ENCODE measurements around the gene MBTPS1. TPM values are rescaled to one million over a fixed set of nuclear protein-coding genes. Genes with fewer than 3 reads are reported as not detected.

The MBTPS1 gene
- total RNA-seq (2014; rRNA removed; shearing (Covaris generic); ENCODE audit: low replicate concordance) = 57.3 and 66.2 TPM in 2 replicates

GRCh38 chr16:84116720-84117493 is at the start of gene MBTPS1:
Gene MBTPS1 (minus strand): TSS chr16:84116942. CDS start chr16:84101783, 15,159 bp downstream.
- Histone ChIP-seq H3K27me3 (no peaks in the 10 kb centered on the region), H3K4me3 (peak within 1 kb of the TSS; percentile 80), H3K9me3 (no peaks in the 10 kb centered on the region), H3K36me3 (no peaks in the 10 kb centered on the region)
- DNase-seq = peak; percentile 96

GRCh38 chr16:84165746-84166145 is 49.0 kb upstream of the MBTPS1 start:
- no peaks in the 10 kb centered on the region for H3K36me3 ChIP-seq
- H3K27me3 ChIP-seq = no peaks in the 10 kb centered on the region
- H3K9me3 ChIP-seq = no peaks in the 10 kb centered on the region
- DNase-seq = no peak
- H3K4me3 ChIP-seq = no peak overlapping the region

GRCh38 chr16:84161801-84162200 is 45.1 kb upstream of the MBTPS1 start:
- Histone ChIP-seq H3K27me3 (no peaks in the 10 kb centered on the region), H3K36me3 (no peaks in the 10 kb centered on the region)

DNA sequence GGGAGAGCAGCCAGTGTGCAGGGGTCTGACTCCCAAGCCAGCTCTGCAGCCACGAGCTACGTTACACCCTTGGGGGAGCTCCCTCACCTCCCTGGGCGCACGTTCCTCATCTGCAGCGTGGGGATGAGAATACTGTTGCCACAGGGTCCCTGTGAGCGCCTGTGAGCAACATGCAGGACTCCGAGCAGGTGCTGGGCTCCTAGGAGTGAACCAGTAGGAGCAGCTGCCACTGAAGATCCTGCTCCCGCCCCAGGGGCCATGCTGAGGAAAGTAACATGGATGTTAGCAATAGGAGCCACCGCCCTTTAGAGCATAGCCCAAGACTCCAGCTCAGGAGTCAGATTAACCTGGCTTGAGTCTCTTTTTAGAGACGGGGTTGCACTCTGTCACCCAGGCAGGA is 44.3 kb upstream of the MBTPS1 start:
- Histone ChIP-seq H3K4me3 (no peak overlapping the region), H3K27me3 (no peaks in the 10 kb centered on the region), H3K9me3 (no peaks in the 10 kb centered on the region), H3K36me3 (no peaks in the 10 kb centered on the region)
- DNase-seq = no peak

More at GRCh38 chr16:84161801-84162200, 45.1 kb upstream of the MBTPS1 start:
- Histone ChIP-seq H3K4me3 (no peak overlapping the region), H3K9me3 (no peaks in the 10 kb centered on the region)
- no peak for DNase-seq

DNA sequence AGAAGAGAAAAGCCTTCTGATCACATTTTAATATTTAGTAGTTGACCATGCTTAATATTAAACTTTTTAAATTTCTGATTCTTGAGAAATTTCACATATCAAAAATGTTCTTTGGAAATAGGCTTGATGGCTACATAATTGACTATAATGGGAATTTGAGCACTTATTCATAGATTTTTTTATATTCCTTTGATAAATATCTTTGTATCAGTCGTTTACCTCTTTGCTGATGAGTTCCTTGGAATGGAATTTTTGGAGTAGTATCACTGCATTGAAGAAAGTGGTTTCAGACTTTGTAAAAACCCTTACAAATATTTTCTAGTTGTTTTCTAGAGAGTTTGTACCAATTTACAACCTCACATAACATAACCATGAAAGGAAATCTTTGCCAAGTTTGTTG is 43.1 kb upstream of the MBTPS1 start:
- no peak for DNase-seq
- Histone ChIP-seq H3K27me3 (no peaks in the 10 kb centered on the region), H3K4me3 (no peak overlapping the region), H3K9me3 (no peaks in the 10 kb centered on the region), H3K36me3 (no peaks in the 10 kb centered on the region)

DNA sequence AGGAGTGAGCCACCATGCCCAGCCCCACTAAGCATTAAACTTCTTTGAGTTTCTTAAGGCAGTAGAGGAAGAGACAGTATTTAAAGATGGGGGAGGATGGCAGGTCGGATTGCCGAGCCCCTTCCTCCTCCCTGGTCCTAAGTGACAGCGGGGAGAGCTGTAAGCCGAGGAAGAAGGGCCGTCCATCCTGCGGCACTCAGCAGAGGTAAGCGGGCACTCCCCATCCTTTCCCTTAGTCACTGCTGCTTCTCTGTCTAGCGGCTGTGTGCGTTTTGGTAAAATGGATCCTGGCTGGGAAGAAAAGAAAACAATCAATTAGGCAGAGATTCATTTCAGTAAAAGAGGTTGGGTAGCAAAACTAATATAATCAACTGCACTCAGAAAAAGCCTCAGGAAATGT is 42.3 kb upstream of the MBTPS1 start:
- no peak overlapping the region for H3K4me3 ChIP-seq
- H3K9me3 ChIP-seq = no peaks in the 10 kb centered on the region
- no peaks in the 10 kb centered on the region for H3K36me3 ChIP-seq
- DNase-seq = no peak
- no peaks in the 10 kb centered on the region for H3K27me3 ChIP-seq

DNA sequence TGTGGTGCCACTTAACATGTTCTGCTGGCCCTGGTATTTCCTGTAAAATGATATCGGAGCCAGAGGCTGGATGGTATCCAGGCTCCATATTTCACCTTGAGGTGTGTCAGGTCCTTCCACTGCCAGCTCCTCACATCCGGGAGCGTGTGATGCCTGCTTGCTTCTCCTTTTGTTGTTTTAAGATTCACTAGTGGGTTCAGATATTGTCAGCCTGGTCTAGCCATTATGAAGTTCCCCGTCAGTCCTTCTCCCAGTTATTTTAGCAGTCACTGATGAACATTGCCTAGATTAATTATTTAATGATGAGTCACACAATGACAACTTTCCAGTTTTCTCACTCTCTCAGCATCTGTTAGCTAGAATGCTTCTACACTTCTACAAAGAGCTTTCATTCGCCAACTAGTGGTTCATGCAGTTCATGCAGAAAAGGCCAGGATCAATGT is 39.6 kb upstream of the MBTPS1 start:
- Histone ChIP-seq H3K27me3 (no peaks in the 10 kb centered on the region), H3K4me3 (no peak overlapping the region), H3K36me3 (no peaks in the 10 kb centered on the region), H3K9me3 (no peaks in the 10 kb centered on the region)
- peak; percentile 4 for DNase-seq

DNA sequence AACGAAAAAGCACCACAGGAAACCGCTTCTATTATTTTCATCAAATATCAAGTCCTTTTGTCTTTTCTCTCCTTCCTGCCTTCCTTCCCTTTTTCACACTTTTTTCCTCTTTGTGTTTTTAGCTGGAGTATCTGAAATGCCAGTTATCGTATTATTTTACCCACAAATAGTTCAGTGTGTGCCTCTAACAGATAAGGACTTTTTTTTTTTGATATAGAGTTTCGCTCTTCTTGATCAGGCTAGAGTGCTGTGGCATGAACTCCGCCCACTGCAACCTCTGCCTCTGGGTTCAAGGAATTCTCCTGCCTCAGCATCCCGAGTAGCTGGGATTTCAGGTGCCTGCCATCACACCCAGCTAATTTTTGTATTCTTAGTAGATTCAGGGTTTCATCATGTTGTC is 39.0 kb upstream of the MBTPS1 start:
- H3K9me3 ChIP-seq = no peaks in the 10 kb centered on the region
- no peak for DNase-seq
- no peak overlapping the region for H3K4me3 ChIP-seq
- H3K27me3 ChIP-seq = no peaks in the 10 kb centered on the region
- H3K36me3 ChIP-seq = no peaks in the 10 kb centered on the region

DNA sequence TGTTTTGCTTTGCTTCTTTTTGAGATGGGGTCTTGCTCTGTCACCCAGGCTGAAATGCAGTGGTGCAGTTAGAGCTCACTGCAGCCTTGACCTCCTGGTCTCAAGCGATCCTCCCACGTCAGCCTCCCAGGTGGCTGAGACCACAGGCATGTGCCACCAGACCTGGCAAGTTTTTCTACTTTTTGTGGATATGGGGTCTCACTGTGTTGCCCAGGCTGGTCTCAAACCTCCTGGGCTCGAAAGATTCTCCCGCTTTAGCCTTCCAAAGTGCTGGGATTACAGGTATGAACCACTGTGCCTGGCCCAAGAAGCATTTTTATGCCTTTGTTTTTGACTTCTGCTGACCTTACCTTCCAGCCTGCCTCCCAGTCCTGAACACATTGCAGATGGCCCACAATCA is 38.5 kb upstream of the MBTPS1 start:
- H3K4me3 ChIP-seq = no peak overlapping the region
- no peaks in the 10 kb centered on the region for H3K9me3 ChIP-seq
- no peak for DNase-seq
- no peaks in the 10 kb centered on the region for H3K27me3 ChIP-seq
- no peaks in the 10 kb centered on the region for H3K36me3 ChIP-seq

DNA sequence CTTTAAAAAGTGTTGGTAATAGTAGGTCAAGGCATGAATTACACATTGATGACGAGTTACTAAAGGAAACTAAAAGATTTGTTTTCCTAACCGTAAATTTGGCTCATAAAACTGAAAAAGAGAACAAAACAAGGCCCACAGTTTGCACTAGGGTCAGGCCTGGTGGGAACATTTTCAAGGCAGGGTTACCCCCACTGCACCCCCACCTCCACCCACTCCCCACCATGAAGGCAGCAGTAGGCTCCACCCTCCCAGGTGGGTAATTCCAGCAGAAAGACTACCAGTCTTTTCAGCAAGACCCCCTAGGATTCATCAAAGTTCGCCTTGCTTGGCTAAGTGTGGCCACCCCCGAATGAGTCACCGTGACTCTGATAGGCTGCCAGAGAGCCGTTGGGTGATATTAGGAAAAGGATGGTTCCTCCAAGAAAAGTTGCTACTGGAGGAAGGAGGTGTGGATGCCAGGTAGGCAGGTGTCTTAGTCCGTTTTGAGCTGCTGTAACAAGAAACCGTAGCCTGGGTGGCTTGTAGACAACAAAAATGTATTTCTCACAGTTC is 37.0 kb upstream of the MBTPS1 start:
- Histone ChIP-seq H3K9me3 (no peaks in the 10 kb centered on the region), H3K36me3 (no peaks in the 10 kb centered on the region), H3K27me3 (no peaks in the 10 kb centered on the region), H3K4me3 (no peak overlapping the region)
- peak; percentile 12 for DNase-seq

DNA sequence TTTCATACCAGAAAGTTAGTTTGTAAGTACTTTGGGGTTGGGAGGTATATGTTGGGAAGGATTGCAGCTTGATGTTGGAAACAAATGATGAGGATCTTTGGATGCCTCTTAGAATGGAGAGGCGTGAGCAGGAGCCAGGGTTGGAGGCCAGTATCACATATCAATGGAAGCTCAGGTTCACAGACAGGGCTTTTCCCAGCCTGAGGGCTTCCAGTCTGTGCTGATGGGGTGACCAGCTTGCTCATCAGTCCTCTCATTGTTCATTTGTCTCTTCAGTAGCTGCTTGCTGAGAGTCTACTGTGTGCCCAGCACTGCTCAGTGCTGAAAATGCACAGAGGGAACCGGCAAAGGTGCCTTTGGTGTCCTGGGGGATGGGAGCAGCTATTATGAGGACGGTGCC is 34.2 kb upstream of the MBTPS1 start:
- no peak overlapping the region for H3K4me3 ChIP-seq
- no peaks in the 10 kb centered on the region for H3K36me3 ChIP-seq
- DNase-seq = no peak
- no peaks in the 10 kb centered on the region for H3K27me3 ChIP-seq
- no peaks in the 10 kb centered on the region for H3K9me3 ChIP-seq

- Histone ChIP-seq H3K4me3 (peak within 1 kb of the TSS; percentile 57), H3K36me3 (no peaks in the 10 kb centered on the region), H3K27me3 (no peaks in the 10 kb centered on the region), H3K9me3 (no peaks in the 10 kb centered on the region)
- DNase-seq = peak; percentile 70
These were observed 28.3 kb upstream of the MBTPS1 start, which contains the start of the genes DNAAF1 and HSDL1 for GRCh38 chr16:84144859-84145639. Gene DNAAF1 (plus strand): TSS chr16:84145308. CDS start chr16:84145441, 133 bp downstream. Gene HSDL1 (minus strand): TSS chr16:84145177. CDS start chr16:84131321, 13,856 bp downstream.

DNA sequence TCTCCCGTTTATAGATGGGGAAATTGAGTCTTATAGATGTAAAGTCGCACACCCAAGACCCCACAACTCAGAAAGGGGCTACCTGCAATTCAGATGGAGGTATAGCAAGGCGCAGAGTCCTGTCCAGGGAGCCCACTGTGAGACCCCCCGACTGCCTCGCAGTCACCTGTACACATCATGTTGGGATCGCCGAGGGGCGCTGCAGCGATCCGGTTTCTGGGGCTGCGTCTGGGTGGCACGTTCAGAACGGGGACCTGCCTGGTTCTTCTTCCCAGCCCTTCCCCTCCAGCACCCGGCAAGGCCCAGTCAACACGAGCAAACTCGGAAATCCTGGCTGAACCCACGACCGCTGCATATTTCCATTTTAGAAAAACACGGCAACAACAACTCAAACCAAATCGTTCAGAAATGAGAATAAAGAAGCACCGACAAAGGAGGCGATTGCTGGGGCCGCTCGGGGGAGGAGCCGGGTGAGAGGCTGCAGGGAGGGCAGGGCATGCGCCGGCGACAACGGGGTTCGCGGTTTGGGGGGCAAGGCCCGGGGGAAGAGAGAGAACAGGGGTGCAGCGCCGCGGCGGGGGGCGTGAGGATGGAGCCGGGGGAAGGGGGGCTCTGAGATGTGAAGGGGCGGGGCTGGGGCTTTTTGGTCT is 27.6 kb upstream of the MBTPS1 start:
- peak overlapping the region; percentile 57 for H3K4me3 ChIP-seq
- DNase-seq = peak; percentile 4

DNA sequence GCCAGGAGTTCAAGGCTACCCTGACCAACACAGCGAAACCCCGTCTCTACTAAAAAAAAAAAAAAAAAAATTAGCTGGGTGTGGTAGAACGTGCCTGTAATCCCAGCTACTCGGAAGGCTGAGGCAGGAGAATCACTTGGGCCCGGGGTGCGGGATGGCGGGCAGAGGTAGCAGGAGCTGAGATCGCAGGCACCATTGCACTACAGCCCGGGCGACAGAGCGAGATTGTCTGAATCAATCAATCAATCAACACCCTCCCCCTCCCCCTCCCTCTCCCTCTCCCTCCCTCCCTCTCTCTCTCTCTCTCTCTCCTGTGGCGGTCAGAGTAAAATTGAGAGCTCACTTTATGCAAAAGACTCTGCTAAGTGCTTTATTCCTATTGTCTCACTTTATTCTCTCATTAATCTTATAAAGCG is 27.1 kb upstream of the MBTPS1 start:
- no peaks in the 10 kb centered on the region for H3K27me3 ChIP-seq
- H3K36me3 ChIP-seq = no peaks in the 10 kb centered on the region
- H3K4me3 ChIP-seq = peak overlapping the region; percentile 57
- H3K9me3 ChIP-seq = no peaks in the 10 kb centered on the region
- no peak for DNase-seq

More for the DNA sequence above, 27.6 kb upstream of the MBTPS1 start:
- no peaks in the 10 kb centered on the region for H3K36me3 ChIP-seq
- H3K27me3 ChIP-seq = no peaks in the 10 kb centered on the region
- H3K9me3 ChIP-seq = no peaks in the 10 kb centered on the region

DNA sequence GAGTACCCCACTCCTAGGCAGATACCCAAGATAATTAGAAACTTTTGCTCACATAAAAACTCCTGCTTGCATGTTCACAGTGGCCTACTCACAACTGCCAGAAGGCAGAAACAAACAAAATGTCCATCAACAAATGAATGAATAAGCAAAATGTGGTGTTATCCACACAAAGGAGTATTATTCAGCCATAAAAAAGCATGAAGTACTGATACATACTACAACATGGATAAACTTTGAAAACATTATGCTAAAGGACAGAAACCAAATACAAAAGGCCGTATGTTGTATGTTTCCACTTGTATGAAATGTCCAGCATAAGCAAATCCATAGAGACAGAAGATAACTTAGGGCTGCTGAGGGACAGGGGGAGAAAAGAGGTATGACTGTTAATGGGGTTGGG is 26.3 kb upstream of the MBTPS1 start:
- Histone ChIP-seq H3K36me3 (no peaks in the 10 kb centered on the region), H3K4me3 (no peak overlapping the region), H3K27me3 (no peaks in the 10 kb centered on the region), H3K9me3 (no peaks in the 10 kb centered on the region)
- no peak for DNase-seq

- no peaks in the 10 kb centered on the region for H3K27me3 ChIP-seq
- no peaks in the 10 kb centered on the region for H3K36me3 ChIP-seq
- no peak for DNase-seq
- H3K9me3 ChIP-seq = no peaks in the 10 kb centered on the region
- no peak overlapping the region for H3K4me3 ChIP-seq
These were observed 24.5 kb upstream of the MBTPS1 start for GRCh38 chr16:84141143-84141670.

Measured in MG63 (cell line).